K562 (cell line): Measurements from ENCODE around the gene TXNDC8. TPM values are rescaled to one million over a fixed set of nuclear protein-coding genes. Genes with fewer than 3 reads are reported as not detected.

ENCODE experiments used
- FOXP1 ChIP-seq: sonication (generic); formaldehyde crosslinking; IDR thresholded peaks from 2 replicates; pipeline ENCODE4 v1.8.0; 2022; ENCODE audit warnings: mild to moderate bottlenecking, missing genetic modification reagents
- GABPA ChIP-seq: fragments of 200-800 bp; sonication (Bioruptor generic); conservative IDR thresholded peaks from 2 replicates; pipeline ENCODE4 v1.6.1; 2016; ENCODE audit warnings: low read depth, missing genetic modification characterization, missing compliant biosample characterization
- GTF2E2 ChIP-seq: fragments of 200-800 bp; sonication (Bioruptor generic); IDR thresholded peaks from 2 replicates; pipeline ENCODE4 v1.6.1; 2016; ENCODE audit warnings: missing genetic modification characterization, missing compliant biosample characterization
- ID3 ChIP-seq, 2 experiments: fragments of 250-450 bp in 1 of 2; fragments of 450-650 bp in 1 of 2; sonication (Bioruptor Pico) in 1 of 2; IDR thresholded peaks; 2 replicates each; pipeline versions ENCODE4 v1.6.1 to v1.8.0; 2016 to 2021; ENCODE audit warnings: mild to moderate bottlenecking in 2 of 2, moderate library complexity in 2 of 2, missing compliant biosample characterization in 1 of 2, missing genetic modification characterization in 1 of 2
- KDM1A ChIP-seq, 2 experiments: fragments of 450-650 bp; IDR thresholded peaks; 2 replicates each; pipeline ENCODE4 v1.6.1; 2016; ENCODE audit warnings: mild to moderate bottlenecking in 2 of 2
- MED1 ChIP-seq: sonication (generic); formaldehyde crosslinking; IDR thresholded peaks from 2 replicates; pipeline ENCODE4 v1.8.1; 2023; ENCODE audit warnings: missing genetic modification reagents, borderline replicate concordance
- MGA ChIP-seq: fragments of 450-650 bp; IDR thresholded peaks from 2 replicates; pipeline ENCODE4 v1.6.1; 2016; ENCODE audit warnings: mild to moderate bottlenecking, moderate library complexity
- NR2C2 ChIP-seq, 2 experiments: fragments of 200-800 bp in 1 of 2; sonication (Bioruptor generic) in 1 of 2; sonication (generic) in 1 of 2; formaldehyde crosslinking in 1 of 2; IDR thresholded peaks; 2 replicates each; pipeline versions ENCODE4 v1.6.1 to v1.8.0; 2016 to 2022; ENCODE audit warnings: mild to moderate bottlenecking in 1 of 2, missing compliant biosample characterization in 1 of 2, missing genetic modification characterization in 1 of 2, missing genetic modification reagents in 1 of 2
- PML ChIP-seq: IDR thresholded peaks from 2 replicates; pipeline ENCODE4 v1.6.1; 2012; ENCODE audit warnings: low read length, inconsistent platforms
- TEAD1 ChIP-seq, 2 experiments: fragments of 450-650 bp in 1 of 2; sonication (generic) in 1 of 2; formaldehyde crosslinking; IDR thresholded peaks; 2 replicates each; pipeline versions ENCODE4 v1.4.0 to v1.8.0; 2020 to 2022; ENCODE audit warnings: mild to moderate bottlenecking in 2 of 2, missing genetic modification reagents in 1 of 2
- ZNF280A ChIP-seq: fragments of 450-650 bp; IDR thresholded peaks from 2 replicates; pipeline ENCODE4 v1.6.1; 2018; ENCODE audit warnings: mild to moderate bottlenecking, low read depth; ENCODE audit not compliant: partially characterized antibody
- polyA plus RNA-seq, 8 experiments: library from polyadenylated mRNA; depleted of rRNA in 4 of 8; stranded (reverse) in 5 of 8; unstranded in 3 of 8; fragments of >200 nt; fragmentation: Nextera tagmentation in 2 of 8; fragmentation: Illumina TruSeq in 1 of 8; extraction: Ambion mirVana in 2 of 8; extraction: Trizol in 1 of 8; gene quantifications; 2 replicates each; pipeline versions ENCODE4 v1.2.1 to v1.2.3, GENCODE V29; 2011 to 2014; ENCODE audit warnings: inconsistent platforms in 1 of 8, missing spikeins in 1 of 8
- total RNA-seq, 7 experiments: library from RNA; depleted of rRNA in 6 of 7; stranded (reverse); fragments of >200 nt in 6 of 7; fragmentation: Illumina TruSeq in 2 of 7; extraction: Trizol in 2 of 7; gene quantifications; 2 replicates each; pipeline versions ENCODE4 v1.2.1 to v1.2.3, GENCODE V29; 2011 to 2021; ENCODE audit warnings: low replicate concordance in 1 of 7

The TXNDC8 gene
- total and polyA plus RNA-seq, 9 of the 15 experiments (the other 6 are each of a cell fraction or from before 2014, with no cell fraction given) = not detected

GRCh38 chr9:110257097-110257841 lies 80.4 kb downstream of the TXNDC8 start (continued):
- TF ChIP-seq MGA = 0 out of 2 replicates have a peak, but pooled peaks have one; percentile 5
- TF ChIP-seq NR2C2 (CRISPR knock-in tag; IDR thresholded peaks at IDR 0.05) = no peak
- peak; percentile 93 for TF ChIP-seq NR2C2 (tag; IDR thresholded peaks at IDR 0.05)
- peak; percentile 44 for TF ChIP-seq GABPA (tag)
- TF ChIP-seq ZNF280A = no peak
- TF ChIP-seq KDM1A (IDR thresholded peaks at IDR 0.05) = peak; percentile 82 to 92
- TF ChIP-seq ID3 (CRISPR knock-in tag; IDR thresholded peaks at IDR 0.05) = no peak
- TF ChIP-seq ID3 (tag; IDR thresholded peaks at IDR 0.05) = peak; percentile 39; the same call in 1 of the 2 replicates
- no peak for TF ChIP-seq MED1 (CRISPR knock-in tag)
- peak; percentile 35; the same call in 1 of the 2 replicates for TF ChIP-seq PML
- TF ChIP-seq TEAD1 (CRISPR knock-in tag; IDR thresholded peaks at IDR 0.05) = peak; percentile 4 to 62; a peak in 1 of 4 replicates
- TF ChIP-seq FOXP1 (CRISPR knock-in tag) = 0 out of 2 replicates have a peak, but pooled peaks have one; percentile 63
- peak; percentile 61 for TF ChIP-seq GTF2E2 (tag)
